CD4-positive, alpha-beta T cell treated with Interleukin-15 for 1 hour (primary cell): ENCODE results near the gene PTGDS.

ENCODE experiments used
- DNase-seq: peaks from one replicate; pipeline ENCODE4 v3.0.0-alpha.2; 2020

Gene PTGDS

GRCh38 chr9:137011907-137012675 lies 34.8 kb downstream of the PTGDS start:
- DNase-seq = no peak

- DNase-seq = no peak
These were observed 35.6 kb downstream of the PTGDS start for GRCh38 chr9:137012694-137013570.

- no peak for DNase-seq
These were observed 36.3 kb downstream of the PTGDS start for GRCh38 chr9:137013571-137013940.

GRCh38 chr9:137014166-137014565 lies 36.9 kb downstream of the PTGDS start:
- DNase-seq = no peak

- no peak for DNase-seq
These were observed 37.7 kb downstream of the PTGDS start for GRCh38 chr9:137014776-137015539.

- no peak for DNase-seq
These were observed 38.2 kb downstream of the PTGDS start for GRCh38 chr9:137015540-137015930.

GRCh38 chr9:137015976-137016375 lies 38.7 kb downstream of the PTGDS start:
- no peak for DNase-seq

- no peak for DNase-seq
These were observed 39.1 kb downstream of the PTGDS start for GRCh38 chr9:137016436-137016835.

GRCh38 chr9:137017071-137017470 lies 39.8 kb downstream of the PTGDS start:
- DNase-seq = no peak

GRCh38 chr9:137017791-137018497 lies 40.6 kb downstream of the PTGDS start:
- DNase-seq = no peak

GRCh38 chr9:137018761-137019559 lies 41.7 kb downstream of the PTGDS start:
- DNase-seq = no peak

GRCh38 chr9:137019891-137020683 lies 42.8 kb downstream of the PTGDS start:
- no peak for DNase-seq

- DNase-seq = no peak
These were observed 43.7 kb downstream of the PTGDS start for GRCh38 chr9:137020771-137021567.

- no peak for DNase-seq
These were observed 44.3 kb downstream of the PTGDS start for GRCh38 chr9:137021568-137021978.

GRCh38 chr9:137021979-137022661 lies 44.8 kb downstream of the PTGDS start:
- peak; percentile 77 for DNase-seq

GRCh38 chr9:137022662-137023008 lies 45.3 kb downstream of the PTGDS start:
- DNase-seq = no peak

GRCh38 chr9:137023157-137023556 lies 45.9 kb downstream of the PTGDS start:
- no peak for DNase-seq

GRCh38 chr9:137023583-137023991 lies 46.3 kb downstream of the PTGDS start:
- DNase-seq = no peak

GRCh38 chr9:137025517-137025966 lies 48.2 kb downstream of the PTGDS start:
- DNase-seq = peak; percentile 60
